GM12875 (cell line): ENCODE results near the gene LRTM2.

Experiments
- H3K4me3 ChIP-seq: one replicate; pipeline ENCODE4 v1.5.1; 2011; ENCODE audit warnings: low read depth, low read length, control low read depth
- TF ChIP-seq, protein P1 (sequence below): IDR thresholded peaks from 2 replicates; pipeline ENCODE4 v1.5.1; 2011; ENCODE audit warnings: low read depth, mild to moderate bottlenecking, control low read depth, inconsistent platforms, low read length, moderate library complexity, borderline replicate concordance; ENCODE audit not compliant: insufficient read depth

The LRTM2 gene

DNA sequence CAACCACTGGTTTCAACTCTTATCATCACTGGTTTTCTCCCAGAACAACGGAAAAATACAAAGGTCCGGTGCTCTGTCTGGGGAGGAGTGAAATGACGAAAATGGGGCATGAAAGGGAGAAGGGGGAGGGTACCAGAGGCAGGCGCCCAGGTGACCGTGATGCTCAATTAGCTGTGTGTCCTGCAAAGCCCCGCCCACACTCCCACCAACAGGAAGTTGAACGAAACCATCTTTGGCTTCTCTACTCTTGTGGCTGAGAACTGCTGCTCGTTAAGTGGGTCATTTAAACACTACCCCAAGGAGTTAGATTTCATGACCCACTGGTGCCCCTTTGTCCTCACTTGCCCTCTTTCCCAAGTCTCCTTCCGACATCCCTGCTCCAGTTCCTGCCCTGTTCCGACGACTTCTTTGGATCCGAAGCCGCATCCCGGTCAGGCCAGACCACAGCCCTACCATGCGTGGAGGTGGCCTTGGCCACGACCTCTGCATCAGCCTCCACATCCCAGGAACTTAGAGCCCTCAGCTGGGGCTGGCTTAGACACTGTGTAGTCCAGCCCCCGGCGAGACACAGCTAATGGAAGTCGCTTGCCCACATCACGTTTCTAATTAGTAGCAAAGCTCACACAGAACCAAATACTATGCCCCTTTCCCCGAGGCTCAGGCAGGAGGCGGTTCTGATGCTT, 11.4 kb upstream of the LRTM2 start:
- TF ChIP-seq, protein P1, sequence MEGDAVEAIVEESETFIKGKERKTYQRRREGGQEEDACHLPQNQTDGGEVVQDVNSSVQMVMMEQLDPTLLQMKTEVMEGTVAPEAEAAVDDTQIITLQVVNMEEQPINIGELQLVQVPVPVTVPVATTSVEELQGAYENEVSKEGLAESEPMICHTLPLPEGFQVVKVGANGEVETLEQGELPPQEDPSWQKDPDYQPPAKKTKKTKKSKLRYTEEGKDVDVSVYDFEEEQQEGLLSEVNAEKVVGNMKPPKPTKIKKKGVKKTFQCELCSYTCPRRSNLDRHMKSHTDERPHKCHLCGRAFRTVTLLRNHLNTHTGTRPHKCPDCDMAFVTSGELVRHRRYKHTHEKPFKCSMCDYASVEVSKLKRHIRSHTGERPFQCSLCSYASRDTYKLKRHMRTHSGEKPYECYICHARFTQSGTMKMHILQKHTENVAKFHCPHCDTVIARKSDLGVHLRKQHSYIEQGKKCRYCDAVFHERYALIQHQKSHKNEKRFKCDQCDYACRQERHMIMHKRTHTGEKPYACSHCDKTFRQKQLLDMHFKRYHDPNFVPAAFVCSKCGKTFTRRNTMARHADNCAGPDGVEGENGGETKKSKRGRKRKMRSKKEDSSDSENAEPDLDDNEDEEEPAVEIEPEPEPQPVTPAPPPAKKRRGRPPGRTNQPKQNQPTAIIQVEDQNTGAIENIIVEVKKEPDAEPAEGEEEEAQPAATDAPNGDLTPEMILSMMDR, result no peak
- no peak overlapping the region for H3K4me3 ChIP-seq

DNA sequence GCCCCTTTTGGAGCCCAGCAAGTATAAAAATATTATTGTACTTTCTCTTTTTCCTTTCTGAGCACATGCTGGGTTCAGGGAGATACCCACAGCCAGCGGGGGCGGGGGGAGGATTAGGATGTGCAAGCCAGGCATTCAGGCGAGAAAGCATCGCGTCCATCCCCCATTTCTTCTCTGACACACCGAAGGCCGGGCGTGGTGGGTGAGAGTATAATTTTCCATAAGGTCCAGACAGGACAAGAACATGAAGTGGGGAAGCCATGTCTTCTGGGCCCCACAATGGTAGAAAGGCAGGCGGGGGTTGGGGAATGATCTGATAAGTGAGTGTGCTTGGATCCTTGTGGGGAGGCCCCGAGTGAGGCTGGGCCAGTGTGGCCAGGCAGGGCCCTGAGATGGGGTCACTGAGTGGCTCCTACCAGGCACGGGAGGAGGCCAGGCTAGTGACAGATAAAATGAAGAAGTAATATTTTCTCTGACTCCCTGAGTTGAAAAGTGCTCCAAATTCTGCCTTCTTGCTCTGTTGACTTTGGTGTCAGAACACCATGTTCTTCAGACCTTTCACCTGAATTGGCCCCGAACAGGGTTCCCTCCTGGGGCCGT, 10.7 kb upstream of the LRTM2 start:
- no peak overlapping the region for H3K4me3 ChIP-seq
- TF ChIP-seq, protein P1, result no peak

DNA sequence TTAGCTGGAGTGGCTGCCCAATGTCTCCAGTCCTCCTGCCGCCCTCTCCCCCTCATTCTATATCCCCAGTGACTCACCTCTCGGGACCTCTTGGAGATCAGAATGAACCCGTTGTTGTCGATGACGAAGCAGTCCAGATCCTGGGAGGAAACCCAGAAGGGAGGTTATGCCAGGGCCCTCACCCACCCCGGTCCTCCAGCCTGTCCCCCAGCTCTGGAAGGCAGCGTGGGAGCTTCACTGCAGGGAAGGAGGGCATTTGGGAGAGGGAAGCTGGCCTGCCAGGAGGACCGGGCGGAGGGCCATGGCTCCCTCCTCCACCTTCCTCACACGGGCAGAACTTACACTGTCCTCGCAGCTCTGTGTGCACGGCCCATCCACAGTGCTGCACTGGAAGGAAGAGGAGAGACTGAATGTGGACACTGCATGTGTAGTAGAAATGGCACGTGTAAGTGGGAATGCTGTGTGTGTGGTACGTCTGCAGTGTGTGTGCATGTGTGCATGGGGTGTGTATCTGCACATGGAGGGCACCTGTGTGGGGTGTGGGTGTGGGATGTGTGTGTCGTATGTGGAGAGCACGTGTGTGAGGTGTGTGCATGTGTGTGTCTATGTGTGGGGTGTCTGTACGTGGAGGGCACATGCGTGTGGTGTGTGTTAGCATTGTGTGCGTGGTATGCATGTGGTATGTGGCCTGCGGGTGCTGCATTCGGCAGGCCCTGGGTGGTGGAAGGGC, 10.0 kb upstream of the LRTM2 start:
- H3K4me3 ChIP-seq, result no peak overlapping the region
- TF ChIP-seq, protein P1, result no peak

DNA sequence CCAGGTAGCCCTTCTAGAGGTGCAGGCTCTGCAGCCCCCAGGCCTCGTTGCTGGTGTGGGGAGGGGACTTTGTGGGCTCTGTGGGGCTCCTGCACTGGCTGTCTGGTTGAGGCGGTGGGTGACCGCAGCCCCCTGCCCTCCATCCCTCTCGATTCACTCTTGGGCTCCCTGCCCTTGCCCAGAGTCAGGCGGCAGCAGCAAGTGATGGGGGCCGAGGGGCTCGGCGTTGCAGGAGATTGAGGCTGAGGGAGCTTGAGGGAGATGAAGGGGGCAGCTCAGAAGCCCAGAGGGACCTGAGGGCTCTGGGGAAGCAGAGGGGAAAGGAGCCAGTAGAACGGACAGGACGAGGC, 9.5 kb upstream of the LRTM2 start:
- TF ChIP-seq, protein P1, result no peak
- no peak overlapping the region for H3K4me3 ChIP-seq

DNA sequence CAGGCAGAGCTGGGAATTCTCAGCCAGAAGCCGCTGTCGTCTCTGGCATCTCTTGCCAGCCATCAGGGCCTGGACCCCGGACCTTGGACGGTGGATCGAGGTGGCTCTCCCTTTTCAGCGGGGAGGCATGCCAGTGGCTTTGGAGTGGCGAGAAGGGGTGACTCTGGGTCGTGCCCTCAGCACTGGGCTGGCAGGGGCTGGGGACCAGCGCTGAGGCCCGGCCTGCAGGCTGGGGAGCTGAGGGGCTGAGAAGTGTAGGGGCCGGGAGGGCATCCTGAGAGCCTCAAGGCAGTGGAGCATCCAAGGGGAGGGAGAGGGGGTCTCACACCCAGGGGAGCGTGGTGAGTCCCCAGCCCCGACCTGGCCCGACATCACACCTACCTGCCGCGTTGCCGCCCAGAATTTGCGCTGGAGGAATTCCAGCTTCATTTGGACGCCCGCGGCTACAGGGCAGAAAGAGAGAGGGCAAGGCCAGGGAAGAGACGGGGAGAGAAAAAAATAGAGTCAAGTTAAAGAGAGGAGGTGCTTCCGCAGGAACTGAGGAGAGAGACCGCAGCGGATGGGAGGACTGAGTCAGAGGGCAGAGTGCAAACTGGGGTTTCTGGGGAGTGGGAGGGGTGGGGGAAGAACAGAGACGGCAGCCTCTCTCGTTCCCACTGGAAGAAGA, 9.0 kb upstream of the LRTM2 start:
- no peak overlapping the region for H3K4me3 ChIP-seq
- TF ChIP-seq, protein P1, result no peak

DNA sequence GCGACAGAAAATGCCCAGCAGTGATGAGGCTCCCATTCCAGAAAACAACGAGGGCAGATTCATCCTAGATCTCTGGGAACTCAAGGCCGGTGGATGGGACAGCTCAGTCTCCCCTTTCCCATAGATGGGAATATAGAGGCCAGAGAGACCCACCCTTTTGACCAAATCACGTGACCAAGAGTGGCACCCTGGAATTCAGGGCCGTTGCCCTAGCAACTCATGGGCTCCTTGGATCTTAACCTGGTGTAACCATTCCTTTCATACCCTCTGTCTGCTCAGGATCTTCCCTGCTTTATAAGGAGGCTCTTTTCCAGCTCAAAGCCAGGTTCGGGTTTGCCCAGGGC, 8.4 kb upstream of the LRTM2 start:
- no peak overlapping the region for H3K4me3 ChIP-seq
- TF ChIP-seq, protein P1, result no peak
